Stimulated activated naive B cell treated with anti-CD40 and anti-IgM and Interleukin-4, amounts not matched to agents 10 μg/mL and 1 μg/mL and 100 μg/mL, for 72 hours (primary cell): Measurements from ENCODE around the gene ITK.

ENCODE experiments used
- ATAC-seq, 2 donors: fragments of 150-1000 bp; cut with Tn5 transposase; replicated peaks; 2 replicates each; pipeline ENCODE4 v1.10.0; 2021; ENCODE audit warnings: moderate library complexity in 1 of 2
- DNase-seq: peaks from one replicate; pipeline ENCODE4 v3.0.0; 2021
- H3K27ac Mint-ChIP-seq: one replicate; pipeline ENCODE4 v1.8.0; 2022; ENCODE audit warnings: mild to moderate bottlenecking, mixed read lengths
- H3K27me3 Mint-ChIP-seq, 2 donors: one replicate each; pipeline ENCODE4 v1.8.0; 2022; ENCODE audit warnings: mixed read lengths in 2 of 2
- H3K36me3 Mint-ChIP-seq, 2 donors: one replicate each; pipeline ENCODE4 v1.8.0; 2022; ENCODE audit warnings: mixed read lengths in 2 of 2, mild to moderate bottlenecking in 1 of 2
- H3K4me1 Mint-ChIP-seq, 2 donors: one replicate each; pipeline ENCODE4 v1.8.0; 2022; ENCODE audit warnings: mixed read lengths in 2 of 2, mild to moderate bottlenecking in 1 of 2
- H3K4me3 Mint-ChIP-seq, 2 donors: one replicate each; pipeline ENCODE4 v1.8.0; 2022; ENCODE audit warnings: mild to moderate bottlenecking in 2 of 2, mixed read lengths in 2 of 2, moderate library complexity in 1 of 2
- H3K9me3 Mint-ChIP-seq, 2 donors: one replicate each; pipeline ENCODE4 v1.8.0; 2022; ENCODE audit warnings: mixed read lengths in 2 of 2, mild to moderate bottlenecking in 1 of 2

The ITK gene

DNA sequence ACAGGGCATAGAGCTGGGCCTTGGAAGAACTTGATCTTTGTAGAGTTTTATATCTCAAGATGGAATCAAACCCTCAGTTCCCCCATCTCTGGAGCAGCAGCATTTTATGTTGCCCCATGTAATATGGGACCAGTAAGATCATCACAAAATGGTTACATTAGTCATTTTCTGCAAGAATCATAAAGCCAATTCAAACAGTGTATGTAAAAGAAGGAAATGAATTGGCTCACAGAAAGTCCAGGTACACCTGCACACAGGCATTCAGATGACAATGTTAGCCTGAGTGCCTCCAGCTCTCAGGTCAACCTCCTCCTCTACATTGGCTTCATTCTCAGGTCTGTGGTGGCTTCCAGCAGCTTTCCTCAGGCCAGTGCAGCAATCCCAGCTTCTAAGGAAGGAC, 120.4 kb downstream of the ITK start:
- H3K27ac Mint-ChIP-seq: peak overlapping the region; percentile 56

DNA sequence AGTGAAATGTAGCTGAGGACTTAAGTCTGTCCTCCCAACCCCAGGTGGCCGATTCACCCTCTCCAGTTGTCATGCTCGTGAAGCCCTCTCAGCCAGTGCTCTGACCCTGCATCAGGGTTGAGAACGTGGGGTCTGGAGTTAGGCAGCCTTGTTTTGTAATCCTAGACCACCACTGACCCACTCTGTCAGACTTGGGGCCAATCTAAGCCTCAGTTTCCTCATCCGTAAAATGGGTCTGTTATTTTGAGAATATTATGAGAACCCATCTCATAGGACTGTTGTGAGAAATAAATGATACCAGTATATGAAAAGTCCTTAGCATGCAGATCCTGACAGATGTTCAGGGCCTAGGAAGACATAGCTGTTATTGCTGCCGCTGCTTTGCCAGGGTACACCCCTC, 122.4 kb downstream of the ITK start:
- Mint-ChIP-seq H3K27ac (peak overlapping the region; percentile 51), H3K4me3 (no peak overlapping the region), H3K36me3 (peaks cover 48 to 73% of the 10 kb centered on the region in 2 donors), H3K9me3 (no peaks in the 10 kb centered on the region), H3K4me1 (peaks cover 12 to 19% of the 10 kb centered on the region in 2 donors), H3K27me3 (no peaks in the 10 kb centered on the region)
- ATAC-seq (no peak), DNase-seq (no peak)

More for the DNA sequence above, 120.4 kb downstream of the ITK start:
- no peaks in the 10 kb centered on the region for H3K9me3 Mint-ChIP-seq
- ATAC-seq (no peak), DNase-seq (no peak)
- no peaks in the 10 kb centered on the region for H3K27me3 Mint-ChIP-seq
- H3K36me3 Mint-ChIP-seq: peaks cover 49 to 73% of the 10 kb centered on the region in 2 donors
- H3K4me3 Mint-ChIP-seq: no peak overlapping the region
- H3K4me1 Mint-ChIP-seq: peaks cover 3 to 4% of the 10 kb centered on the region in 2 donors

DNA sequence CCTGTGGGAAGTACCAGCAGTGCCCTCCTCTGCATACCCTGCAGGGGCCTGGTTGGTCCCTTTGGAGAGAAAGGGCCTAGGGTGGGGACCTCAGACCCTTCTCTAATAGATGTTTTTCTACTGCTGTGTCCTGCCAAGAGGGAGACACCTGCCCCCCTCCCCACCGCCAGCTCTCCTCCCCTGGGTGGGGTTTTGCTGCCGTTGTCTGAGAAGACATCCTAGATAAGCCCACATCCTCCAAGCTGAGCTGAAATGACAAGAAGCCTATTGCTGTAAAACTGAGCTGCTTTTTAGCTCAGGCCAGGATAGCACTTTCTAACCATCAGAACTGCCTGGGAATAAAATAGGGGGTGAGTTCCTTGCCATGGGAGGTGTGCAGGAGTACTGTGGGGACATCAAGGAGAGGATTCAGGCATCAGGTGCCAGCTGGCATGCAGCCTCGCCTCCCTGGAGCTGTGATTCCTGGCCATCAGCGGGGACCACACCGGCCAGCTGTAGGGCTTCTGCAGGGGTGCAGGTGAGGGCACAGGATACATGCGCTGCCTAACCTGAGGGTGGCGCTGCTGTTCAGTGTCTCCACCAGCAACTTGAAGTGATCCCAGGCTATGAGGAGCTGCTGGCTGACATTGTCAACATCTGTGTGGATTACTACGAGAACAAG, 123.2 kb downstream of the ITK start:
- Mint-ChIP-seq H3K9me3 (no peaks in the 10 kb centered on the region), H3K4me3 (no peak overlapping the region), H3K4me1 (peaks cover 17 to 27% of the 10 kb centered on the region in 2 donors), H3K36me3 (peaks cover 42 to 72% of the 10 kb centered on the region in 2 donors), H3K27me3 (no peaks in the 10 kb centered on the region), H3K27ac (peak overlapping the region; percentile 37)
- ATAC-seq (no peak), DNase-seq (no peak)
